Left lung (tissue), 10 donors: ENCODE measurements around the gene HSPH1. TPM values are rescaled to one million over a fixed set of nuclear protein-coding genes. Genes with fewer than 3 reads are reported as not detected.
A peak's percentile ranks its signal among the peaks of the same experiment; 100 is the strongest.
"Not testable (repeated sequence)": the region's sequence is repeated elsewhere in the genome, so short reads cannot be mapped to it uniquely, and the experiment has no call there.

Experiments
- ATAC-seq: fragments of 200-7000 bp; cut with Tn5 transposase; one replicate; pipeline ENCODE4 v1.9.1; 2020; ENCODE audit warnings: moderate library complexity
- DNase-seq, 4 donors: peaks; one replicate each; pipeline ENCODE4 v3.0.0-alpha.2; 2013 to 2020
- H3K27ac ChIP-seq, 2 donors: fragments of 200-600 bp; sonication (generic) in 1 of 2; one replicate each; pipeline versions ENCODE4 v1.5.0 to v1.8.0; 2020 to 2021
- H3K27me3 ChIP-seq, 2 donors: fragments of 200-600 bp; sonication (generic) in 1 of 2; one replicate each; pipeline versions ENCODE4 v1.5.0 to v1.8.0; 2020 to 2021
- H3K36me3 ChIP-seq, 2 donors: fragments of 200-600 bp; sonication (generic) in 1 of 2; one replicate each; pipeline versions ENCODE4 v1.5.0 to v1.8.0; 2020 to 2021
- H3K4me1 ChIP-seq, 2 donors: fragments of 200-600 bp; one replicate each; pipeline ENCODE4 v1.8.0; 2021
- H3K4me3 ChIP-seq, 2 donors: fragments of 200-600 bp; sonication (generic) in 1 of 2; one replicate each; pipeline versions ENCODE4 v1.5.0 to v1.8.0; 2020 to 2021; ENCODE audit warnings: mild to moderate bottlenecking in 1 of 2
- H3K9me3 ChIP-seq, 2 donors: fragments of 200-600 bp; sonication (generic) in 1 of 2; one replicate each; pipeline versions ENCODE4 v1.5.0 to v1.8.0; 2020 to 2021
- intact Hi-C, 2 donors: fragments of 100-400 bp; cut with DNase I; formaldehyde crosslinking; loops; one replicate each; pipeline versions ENCODE4 v1.11.2 to v1.14.2; 2022
- polyA plus RNA-seq, 6 donors: library from polyadenylated mRNA; unstranded; fragments of 120-200 nt; gene quantifications; one replicate each; pipeline ENCODE4 v1.2.1, GENCODE V29; 2013; ENCODE audit not compliant: insufficient read length in 6 of 6
- total RNA-seq, 2 donors: library from RNA; stranded (reverse); fragmentation: NEBNext Ultra II Directional; extraction: Animal tissue kit (Norgen Biotek cat#: 25700); gene quantifications; one replicate each; pipeline ENCODE4 v1.2.1, GENCODE V29; 2021
- TF ChIP-seq, protein P1 (sequence below), 2 donors: fragments of 200-600 bp; sonication (generic) in 1 of 2; IDR thresholded peaks; one replicate each; pipeline versions ENCODE4 v1.5.0 to v1.8.0; 2021; ENCODE audit warnings: antibody characterized with exemption in 2 of 2
- donor health status: DM: no; HTN: yes; CAD: no.
- donor health status: DM: no; HTN: no; CAD: no.

Gene HSPH1
- total and polyA plus RNA-seq, 8 donors, result 72.9 to 124 (median 93.5) TPM

DNA sequence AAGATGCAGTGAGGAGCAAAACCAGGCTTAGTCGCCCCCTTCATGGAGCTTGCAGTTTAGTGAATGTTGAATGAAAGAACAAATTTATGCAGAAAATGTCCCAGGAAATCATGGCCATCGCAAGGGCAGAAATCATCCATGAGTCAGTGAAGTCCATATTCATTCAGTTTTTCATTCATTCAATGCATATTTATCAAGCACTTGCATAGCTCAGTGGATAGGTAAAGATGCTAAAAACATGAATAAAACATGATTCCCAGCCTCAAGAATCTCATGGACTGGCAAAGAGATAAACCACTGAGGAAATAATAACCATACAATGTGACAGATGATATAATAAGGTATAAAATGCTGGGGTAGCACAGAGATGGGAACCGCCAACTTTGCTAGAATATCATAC, 58.8 kb downstream of the HSPH1 start:
- TF ChIP-seq, protein P1, sequence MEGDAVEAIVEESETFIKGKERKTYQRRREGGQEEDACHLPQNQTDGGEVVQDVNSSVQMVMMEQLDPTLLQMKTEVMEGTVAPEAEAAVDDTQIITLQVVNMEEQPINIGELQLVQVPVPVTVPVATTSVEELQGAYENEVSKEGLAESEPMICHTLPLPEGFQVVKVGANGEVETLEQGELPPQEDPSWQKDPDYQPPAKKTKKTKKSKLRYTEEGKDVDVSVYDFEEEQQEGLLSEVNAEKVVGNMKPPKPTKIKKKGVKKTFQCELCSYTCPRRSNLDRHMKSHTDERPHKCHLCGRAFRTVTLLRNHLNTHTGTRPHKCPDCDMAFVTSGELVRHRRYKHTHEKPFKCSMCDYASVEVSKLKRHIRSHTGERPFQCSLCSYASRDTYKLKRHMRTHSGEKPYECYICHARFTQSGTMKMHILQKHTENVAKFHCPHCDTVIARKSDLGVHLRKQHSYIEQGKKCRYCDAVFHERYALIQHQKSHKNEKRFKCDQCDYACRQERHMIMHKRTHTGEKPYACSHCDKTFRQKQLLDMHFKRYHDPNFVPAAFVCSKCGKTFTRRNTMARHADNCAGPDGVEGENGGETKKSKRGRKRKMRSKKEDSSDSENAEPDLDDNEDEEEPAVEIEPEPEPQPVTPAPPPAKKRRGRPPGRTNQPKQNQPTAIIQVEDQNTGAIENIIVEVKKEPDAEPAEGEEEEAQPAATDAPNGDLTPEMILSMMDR (IDR thresholded peaks at IDR 0.05), result no peak
- intact Hi-C loops, result no loop called here
- no peak overlapping the region for H3K27ac ChIP-seq
- no peak for ATAC-seq
- no peaks in the 10 kb centered on the region for H3K36me3 ChIP-seq
- H3K4me1 ChIP-seq, result no peaks in the 10 kb centered on the region
- H3K4me3 ChIP-seq, result no peak overlapping the region
- no peak for DNase-seq
- H3K27me3 ChIP-seq, result peaks cover 0 to 22% of the 10 kb centered on the region in 2 donors
- H3K9me3 ChIP-seq, result no peaks in the 10 kb centered on the region

DNA sequence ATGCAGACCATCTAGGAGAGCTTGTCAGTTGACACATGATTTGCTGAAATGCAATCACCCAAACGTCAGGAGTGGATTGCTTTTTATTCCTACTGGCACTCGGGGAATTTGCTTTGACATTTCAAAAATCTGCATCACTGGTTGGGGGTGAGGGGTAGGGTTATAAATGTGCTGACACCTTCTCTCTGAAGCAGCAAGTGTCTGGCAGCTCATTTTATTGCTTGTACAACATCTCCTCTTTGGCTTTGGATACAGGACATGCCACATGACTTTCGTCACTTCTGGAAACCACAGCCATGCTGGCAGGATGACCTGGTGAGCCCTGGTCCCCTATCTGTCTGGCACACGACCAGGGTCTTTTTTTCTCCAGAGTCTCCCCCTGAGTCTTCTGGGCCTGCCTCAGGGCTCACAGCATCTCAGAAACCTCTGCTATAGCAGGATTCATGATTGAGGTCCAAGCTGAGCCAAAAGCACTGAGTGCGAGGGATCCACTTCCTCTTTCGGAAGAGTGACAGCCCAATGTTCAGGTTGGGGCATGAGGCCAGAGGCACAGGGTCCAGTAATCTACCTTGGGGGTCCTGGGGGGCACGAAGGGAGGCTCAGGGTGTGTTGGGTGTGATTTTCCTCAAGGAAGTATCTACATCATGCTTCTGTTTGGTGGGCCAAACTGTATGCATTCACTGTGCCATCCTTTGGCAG, 60.1 kb downstream of the HSPH1 start:
- Histone ChIP-seq H3K27me3 (peaks cover 0 to 26% of the 10 kb centered on the region in 2 donors), H3K36me3 (no peaks in the 10 kb centered on the region), H3K9me3 (no peaks in the 10 kb centered on the region), H3K27ac (no peak overlapping the region), H3K4me1 (no peaks in the 10 kb centered on the region), H3K4me3 (no peak overlapping the region)
- DNase-seq, result no peak
- TF ChIP-seq, protein P1 (IDR thresholded peaks at IDR 0.05), result no peak
- ATAC-seq, result no peak
- intact Hi-C loops, result no loop called here

DNA sequence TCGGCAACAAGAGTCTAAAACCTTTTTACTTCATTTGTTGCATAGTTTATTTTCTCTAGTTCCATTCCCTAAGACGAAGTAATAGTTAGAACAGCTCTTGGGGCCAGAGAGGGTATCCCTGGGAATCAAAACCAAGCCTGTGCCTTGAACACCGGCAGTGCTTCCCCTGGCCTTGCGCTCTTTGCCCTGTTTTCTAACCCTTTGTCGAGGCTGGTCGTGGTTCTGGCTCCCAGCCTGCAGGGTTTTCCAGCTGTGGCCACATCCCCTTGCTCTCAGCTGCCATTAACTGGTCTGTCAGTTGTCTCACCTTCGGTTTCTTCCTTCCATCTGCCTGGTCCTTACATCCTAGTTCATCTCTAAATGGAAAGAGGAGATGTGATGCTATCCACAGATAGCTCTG, 61.0 kb downstream of the HSPH1 start:
- peaks cover 0 to 30% of the 10 kb centered on the region in 2 donors for H3K27me3 ChIP-seq
- H3K4me1 ChIP-seq, result no peaks in the 10 kb centered on the region
- H3K27ac ChIP-seq, result no peak overlapping the region
- H3K9me3 ChIP-seq, result no peaks in the 10 kb centered on the region
- TF ChIP-seq, protein P1 (IDR thresholded peaks at IDR 0.05), result no peak
- ATAC-seq (no peak), DNase-seq (no peak)
- intact Hi-C loops, result no loop called here
- no peak overlapping the region for H3K4me3 ChIP-seq
- no peaks in the 10 kb centered on the region for H3K36me3 ChIP-seq

- intact Hi-C loops, H3K4me1 ChIP-seq, H3K4me3 ChIP-seq, DNase-seq, H3K27ac ChIP-seq, H3K36me3 ChIP-seq, ATAC-seq, H3K9me3 ChIP-seq: not testable (repeated sequence)
- peaks cover 0 to 35% of the 10 kb centered on the region in 2 donors for H3K27me3 ChIP-seq
Measured at GRCh38 chr13:31097911-31098434, 63.7 kb downstream of the HSPH1 start.

- Histone ChIP-seq H3K27ac (no peak overlapping the region), H3K4me1 (no peaks in the 10 kb centered on the region), H3K36me3 (no peaks in the 10 kb centered on the region), H3K4me3 (no peak overlapping the region), H3K27me3 (peaks cover 0 to 41% of the 10 kb centered on the region in 2 donors), H3K9me3 (no peaks in the 10 kb centered on the region)
- DNase-seq (peak in 2 of 4 donors; percentile 54 to 83), ATAC-seq (peak; percentile 96)
- intact Hi-C loops, result no loop called here
- TF ChIP-seq, protein P1 (IDR thresholded peaks at IDR 0.05), result no peak
Measured at GRCh38 chr13:31096654-31097302, 64.9 kb downstream of the HSPH1 start.
